ENCODE results near the gene BAX. TPM values are rescaled to one million over a fixed set of nuclear protein-coding genes. Genes with fewer than 3 reads are reported as not detected.
A peak's percentile ranks its signal among the peaks of the same experiment; 100 is the strongest.

The BAX gene
- total RNA-seq, 1 donor from 2014 or later, result 171 TPM

- DNase-seq (ENCODE audit: low read depth, low spot score), result peak; percentile 74
- Mint-ChIP-seq H3K4me1 (peaks cover 37% of the 10 kb centered on the region), H3K27me3 (ENCODE audit: low read depth) (no peaks in the 10 kb centered on the region), H3K27ac (ENCODE audit: unreplicated experiment) (peak overlapping the region; percentile 65), H3K4me3 (peak overlapping the region; percentile 64), H3K9me3 (no peaks in the 10 kb centered on the region), H3K36me3 (ENCODE audit: low read depth) (peaks cover 2% of the 10 kb centered on the region)
- TF ChIP-seq, protein P1, sequence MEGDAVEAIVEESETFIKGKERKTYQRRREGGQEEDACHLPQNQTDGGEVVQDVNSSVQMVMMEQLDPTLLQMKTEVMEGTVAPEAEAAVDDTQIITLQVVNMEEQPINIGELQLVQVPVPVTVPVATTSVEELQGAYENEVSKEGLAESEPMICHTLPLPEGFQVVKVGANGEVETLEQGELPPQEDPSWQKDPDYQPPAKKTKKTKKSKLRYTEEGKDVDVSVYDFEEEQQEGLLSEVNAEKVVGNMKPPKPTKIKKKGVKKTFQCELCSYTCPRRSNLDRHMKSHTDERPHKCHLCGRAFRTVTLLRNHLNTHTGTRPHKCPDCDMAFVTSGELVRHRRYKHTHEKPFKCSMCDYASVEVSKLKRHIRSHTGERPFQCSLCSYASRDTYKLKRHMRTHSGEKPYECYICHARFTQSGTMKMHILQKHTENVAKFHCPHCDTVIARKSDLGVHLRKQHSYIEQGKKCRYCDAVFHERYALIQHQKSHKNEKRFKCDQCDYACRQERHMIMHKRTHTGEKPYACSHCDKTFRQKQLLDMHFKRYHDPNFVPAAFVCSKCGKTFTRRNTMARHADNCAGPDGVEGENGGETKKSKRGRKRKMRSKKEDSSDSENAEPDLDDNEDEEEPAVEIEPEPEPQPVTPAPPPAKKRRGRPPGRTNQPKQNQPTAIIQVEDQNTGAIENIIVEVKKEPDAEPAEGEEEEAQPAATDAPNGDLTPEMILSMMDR (conservative IDR thresholded peaks at IDR 0.05), result peak; percentile 62
Measured at GRCh38 chr19:48997972-48998371, 43.3 kb downstream of the BAX start.

- Mint-ChIP-seq H3K4me1 (peaks cover 26% of the 10 kb centered on the region), H3K9me3 (no peaks in the 10 kb centered on the region), H3K4me3 (peak overlapping the region; percentile 72), H3K27ac (ENCODE audit: unreplicated experiment) (peak overlapping the region; percentile 67), H3K27me3 (ENCODE audit: low read depth) (no peaks in the 10 kb centered on the region), H3K36me3 (ENCODE audit: low read depth) (peaks cover 4% of the 10 kb centered on the region)
- DNase-seq (ENCODE audit: low read depth, low spot score), result peak; percentile 75
- TF ChIP-seq, protein P1 (conservative IDR thresholded peaks at IDR 0.05), result peak; percentile 76
Measured at GRCh38 chr19:48999481-49000325, 45.0 kb downstream of the BAX start.

GRCh38 chr19:49004133-49004532 lies 49.5 kb downstream of the BAX start:
- no peak overlapping the region for H3K27ac Mint-ChIP-seq (ENCODE audit: unreplicated experiment)
- H3K9me3 Mint-ChIP-seq, result no peaks in the 10 kb centered on the region
- TF ChIP-seq, protein P1 (conservative IDR thresholded peaks at IDR 0.05), result no peak
- peaks cover 6% of the 10 kb centered on the region for H3K36me3 Mint-ChIP-seq (ENCODE audit: low read depth)
- H3K4me3 Mint-ChIP-seq, result no peak overlapping the region
- H3K4me1 Mint-ChIP-seq, result peaks cover 8% of the 10 kb centered on the region
- no peaks in the 10 kb centered on the region for H3K27me3 Mint-ChIP-seq (ENCODE audit: low read depth)
- no peak for DNase-seq (ENCODE audit: low read depth, low spot score)

GRCh38 chr19:49004964-49005614 lies 50.4 kb downstream of the BAX start:
- Mint-ChIP-seq H3K9me3 (no peaks in the 10 kb centered on the region), H3K4me1 (no peaks in the 10 kb centered on the region), H3K27ac (ENCODE audit: unreplicated experiment) (peak overlapping the region; percentile 19), H3K36me3 (ENCODE audit: low read depth) (peaks cover 4% of the 10 kb centered on the region), H3K27me3 (ENCODE audit: low read depth) (no peaks in the 10 kb centered on the region), H3K4me3 (no peak overlapping the region)
- TF ChIP-seq, protein P1 (conservative IDR thresholded peaks at IDR 0.05), result no peak
- no peak for DNase-seq (ENCODE audit: low read depth, low spot score)

DNA sequence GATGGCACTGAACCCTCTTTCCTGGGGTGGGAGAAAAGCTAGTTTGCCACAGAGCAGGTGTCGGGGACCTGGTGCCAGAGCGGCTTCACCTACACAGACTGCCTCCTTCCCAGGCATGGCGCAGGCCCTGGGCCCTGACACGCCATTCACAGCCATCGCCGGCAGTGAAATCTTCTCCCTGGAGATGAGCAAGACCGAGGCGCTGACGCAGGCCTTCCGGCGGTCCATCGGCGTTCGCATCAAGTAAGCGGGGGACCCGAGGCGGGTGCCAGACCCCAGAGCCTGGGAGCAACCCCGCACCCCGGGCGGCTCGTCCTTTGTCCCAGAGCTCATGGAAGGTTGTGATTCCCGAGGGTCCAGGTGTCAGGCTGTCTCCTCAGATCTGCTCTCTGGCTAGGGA lies 52.2 kb downstream of the BAX start:
- Mint-ChIP-seq H3K9me3 (no peaks in the 10 kb centered on the region), H3K4me1 (no peaks in the 10 kb centered on the region), H3K4me3 (no peak overlapping the region), H3K27me3 (ENCODE audit: low read depth) (no peaks in the 10 kb centered on the region), H3K36me3 (ENCODE audit: low read depth) (peaks cover 7% of the 10 kb centered on the region), H3K27ac (ENCODE audit: unreplicated experiment) (no peak overlapping the region)
- TF ChIP-seq, protein P1 (conservative IDR thresholded peaks at IDR 0.05), result no peak
- DNase-seq (ENCODE audit: low read depth, low spot score), result no peak
